A673 (cell line): ENCODE measurements around the gene RBBP5.

ENCODE experiments used
- EZH2 ChIP-seq: fragments of 200-600 bp; sonication (generic); IDR thresholded peaks from 2 replicates; pipeline ENCODE4 v1.6.1; 2017; ENCODE audit warnings: borderline replicate concordance, low read depth, mild to moderate bottlenecking, mixed read lengths, antibody characterized with exemption, low read length; ENCODE audit not compliant: poor library complexity, severe bottlenecking
- TF ChIP-seq, protein P1 (sequence below): fragments of 300-800, 200-600 bp; sonication (generic); conservative IDR thresholded peaks from 2 replicates; pipeline ENCODE4 v1.5.1; 2017; ENCODE audit warnings: low read depth, mild to moderate bottlenecking, antibody characterized with exemption, low read length, moderate library complexity, mixed read lengths

DNA sequence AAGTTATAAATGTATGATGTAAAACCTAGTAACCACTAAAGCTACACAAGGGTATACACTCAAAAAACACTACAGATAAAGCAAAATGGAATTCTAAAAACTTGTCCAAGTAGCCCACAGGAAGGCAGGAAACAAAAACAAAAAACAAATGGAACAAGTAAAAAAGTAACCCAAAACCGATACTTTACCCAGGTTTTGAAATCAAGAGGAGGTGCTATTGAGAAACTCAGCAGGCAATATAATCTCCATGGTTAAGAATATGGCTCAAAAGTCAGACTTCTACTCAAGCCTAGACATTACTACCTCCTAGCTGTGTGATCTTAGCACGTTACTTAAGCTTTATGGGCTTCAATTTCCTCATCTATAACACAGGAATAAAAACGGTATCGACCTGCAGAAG is 13.3 kb downstream of the RBBP5 start:
- TF ChIP-seq, protein P1, sequence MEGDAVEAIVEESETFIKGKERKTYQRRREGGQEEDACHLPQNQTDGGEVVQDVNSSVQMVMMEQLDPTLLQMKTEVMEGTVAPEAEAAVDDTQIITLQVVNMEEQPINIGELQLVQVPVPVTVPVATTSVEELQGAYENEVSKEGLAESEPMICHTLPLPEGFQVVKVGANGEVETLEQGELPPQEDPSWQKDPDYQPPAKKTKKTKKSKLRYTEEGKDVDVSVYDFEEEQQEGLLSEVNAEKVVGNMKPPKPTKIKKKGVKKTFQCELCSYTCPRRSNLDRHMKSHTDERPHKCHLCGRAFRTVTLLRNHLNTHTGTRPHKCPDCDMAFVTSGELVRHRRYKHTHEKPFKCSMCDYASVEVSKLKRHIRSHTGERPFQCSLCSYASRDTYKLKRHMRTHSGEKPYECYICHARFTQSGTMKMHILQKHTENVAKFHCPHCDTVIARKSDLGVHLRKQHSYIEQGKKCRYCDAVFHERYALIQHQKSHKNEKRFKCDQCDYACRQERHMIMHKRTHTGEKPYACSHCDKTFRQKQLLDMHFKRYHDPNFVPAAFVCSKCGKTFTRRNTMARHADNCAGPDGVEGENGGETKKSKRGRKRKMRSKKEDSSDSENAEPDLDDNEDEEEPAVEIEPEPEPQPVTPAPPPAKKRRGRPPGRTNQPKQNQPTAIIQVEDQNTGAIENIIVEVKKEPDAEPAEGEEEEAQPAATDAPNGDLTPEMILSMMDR = no peak
- no peak for TF ChIP-seq EZH2
